SK-N-SH (cell line): Measurements from ENCODE around the gene NPIPB12. TPM values are rescaled to one million over a fixed set of nuclear protein-coding genes. Genes with fewer than 3 reads are reported as not detected.
"Not testable (repeated sequence)": the region's sequence is repeated elsewhere in the genome, so short reads cannot be mapped to it uniquely, and the experiment has no call there.

Experiments used
- CTCF ChIA-PET: fragments of 300-600, 350-600 bp; formaldehyde crosslinking; extraction: SDS; loops from one replicate; lab custom pipeline; 2021; lab: Yijun Ruan, JAX
- POLR2A ChIA-PET: fragments of 350-600 bp; sonication (Branson Sonifier 250); formaldehyde crosslinking; extraction: SDS; loops from one replicate; lab custom pipeline; 2020; ENCODE audit warnings: antibody characterized with exemption, inconsistent platforms; lab: Yijun Ruan, JAX
- DNase-seq: peaks from one replicate; pipeline ENCODE4 v3.0.0; 2012
- H2AFZ ChIP-seq: fragments of 200-600 bp; sonication (generic); 2 replicates; pipeline ENCODE4 v1.8.1; 2016; ENCODE audit warnings: antibody characterized with exemption, mild to moderate bottlenecking, low read depth
- H3F3A ChIP-seq: fragments of 200-600 bp; sonication (generic); replicated peaks from 2 replicates; pipeline ENCODE3; 2016; ENCODE audit warnings: antibody characterized with exemption, mild to moderate bottlenecking; ENCODE audit not compliant: insufficient read depth
- H3K27ac ChIP-seq, 2 experiments: fragments of 200-500 bp in 1 of 2; fragments of 200-600 bp in 1 of 2; sonication (Bioruptor generic) in 1 of 2; sonication (generic), shearing (Covaris generic) in 1 of 2; 2 replicates each; pipeline versions ENCODE4 v1.5.1 to v1.6.1; 2014 to 2016; ENCODE audit warnings: low read depth in 2 of 2, inconsistent platforms in 1 of 2, low read length in 1 of 2, mild to moderate bottlenecking in 1 of 2, mixed read lengths in 1 of 2
- H3K27me3 ChIP-seq: fragments of 200-600 bp; sonication (generic), shearing (Covaris generic); 2 replicates; pipeline ENCODE4 v1.6.1; 2016; ENCODE audit warnings: mixed run types; ENCODE audit not compliant: insufficient read depth
- H3K36me3 ChIP-seq, 2 experiments: fragments of 200-500 bp in 1 of 2; fragments of 200-600 bp in 1 of 2; sonication (Bioruptor generic) in 1 of 2; sonication (generic) in 1 of 2; replicated peaks in 1 of 2; 2 replicates each; pipeline versions ENCODE3 to v1.5.1; 2014 to 2016; ENCODE audit warnings: low read length in 1 of 2, mild to moderate bottlenecking in 1 of 2; ENCODE audit not compliant: insufficient read depth in 2 of 2, control insufficient read depth in 1 of 2
- H3K4me1 ChIP-seq, 2 experiments: fragments of 200-500 bp in 1 of 2; fragments of 200-600 bp in 1 of 2; sonication (Bioruptor generic) in 1 of 2; sonication (generic), shearing (Covaris generic) in 1 of 2; 2 replicates each; pipeline versions ENCODE4 v1.5.1 to v1.6.1; 2014 to 2016; ENCODE audit warnings: low read depth in 1 of 2, low read length in 1 of 2, mixed run types in 1 of 2; ENCODE audit not compliant: insufficient read depth in 2 of 2, control insufficient read depth in 1 of 2
- H3K4me2 ChIP-seq: fragments of 200-600 bp; sonication (generic), shearing (Covaris generic); 2 replicates; pipeline ENCODE4 v1.6.1; 2017; ENCODE audit warnings: mixed run types
- H3K4me3 ChIP-seq, 2 experiments: fragments of 200-500 bp in 1 of 2; fragments of 200-600 bp in 1 of 2; sonication (Bioruptor generic) in 1 of 2; sonication (generic), shearing (Covaris generic) in 1 of 2; 2 replicates each; pipeline versions ENCODE4 v1.5.1 to v1.8.1; 2014 to 2016; ENCODE audit warnings: low read depth in 2 of 2, inconsistent platforms in 1 of 2, low read length in 1 of 2, mild to moderate bottlenecking in 1 of 2, mixed read lengths in 1 of 2, moderate library complexity in 1 of 2
- H3K79me2 ChIP-seq: fragments of 200-600 bp; sonication (generic); 2 replicates; pipeline ENCODE4 v1.8.1; 2017; ENCODE audit warnings: mild to moderate bottlenecking; ENCODE audit not compliant: insufficient read depth
- H3K9ac ChIP-seq: fragments of 200-600 bp; sonication (generic); 2 replicates; pipeline ENCODE4 v1.6.1; 2017; ENCODE audit warnings: mixed run types
- H3K9me2 ChIP-seq: fragments of 200-600 bp; sonication (generic); 2 replicates; pipeline ENCODE4 v1.6.1; 2017; ENCODE audit warnings: mixed run types
- H3K9me3 ChIP-seq: fragments of 200-600 bp; sonication (generic); 2 replicates; pipeline ENCODE4 v1.6.1; 2017; ENCODE audit warnings: mixed run types, mild to moderate bottlenecking, moderate library complexity
- H4K20me1 ChIP-seq: fragments of 200-600 bp; sonication (generic); 2 replicates; pipeline ENCODE4 v1.6.1; 2017; ENCODE audit warnings: mild to moderate bottlenecking, mixed run types; ENCODE audit not compliant: insufficient read depth
- WGBS: methylation state at CpG from one replicate; pipeline ENCODE4 v1.1.6; 2017; ENCODE audit warnings: low lambda C conversion rate; 5-methylcytosine and 5-hydroxymethylcytosine counted together
- polyA plus RNA-seq, 3 experiments: library from polyadenylated mRNA; depleted of rRNA; stranded (reverse); fragments of >200 nt; gene quantifications; 2 replicates each; pipeline ENCODE4 v1.2.3, GENCODE V29; 2012

Gene NPIPB12
- polyA plus RNA-seq (2012; rRNA removed) = 12.7 and 22.5 TPM in 2 replicates
- polyA plus RNA-seq (2012; cell fraction: cytosol; rRNA removed) = 6.2 and 8.0 TPM in 2 replicates
- 162 and 297 TPM in 2 replicates for polyA plus RNA-seq (2012; cell fraction: nucleus; rRNA removed)

DNA sequence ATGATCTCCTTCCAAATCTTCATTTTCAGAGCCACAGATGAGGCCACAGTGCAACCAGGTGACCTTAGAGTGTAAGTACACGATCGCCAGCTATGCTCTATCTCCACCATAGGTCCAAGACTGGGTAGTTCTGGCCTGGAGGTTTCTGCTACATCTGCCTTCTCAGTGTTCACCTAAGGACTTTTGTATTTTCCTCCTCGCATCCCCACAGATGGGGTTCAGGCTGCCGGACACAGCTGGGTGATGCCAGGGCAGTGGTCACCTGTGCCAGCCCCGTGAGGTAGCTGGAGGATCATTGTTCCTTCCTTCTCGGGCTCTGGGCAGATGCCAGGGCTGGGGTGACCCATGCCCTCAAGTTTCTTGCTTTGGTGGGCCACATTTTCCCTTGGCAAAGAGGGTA is at the start of gene NPIPB12:
Gene NPIPB12 (minus strand): TSS at position 101 of the 400 bp plus-strand sequence.
- POLR2A ChIA-PET, H3K4me1 ChIP-seq, H3K9me2 ChIP-seq, H3K4me3 ChIP-seq, CTCF ChIA-PET, H3K79me2 ChIP-seq, H3K9me3 ChIP-seq, DNase-seq, H4K20me1 ChIP-seq, H3K27ac ChIP-seq, H3F3A ChIP-seq, H3K4me2 ChIP-seq, H3K27me3 ChIP-seq, H3K9ac ChIP-seq, H3K36me3 ChIP-seq, H2AFZ ChIP-seq: not testable (repeated sequence)
- no CpG with 5 or more reads among the region's 6 CpGs for WGBS

DNA sequence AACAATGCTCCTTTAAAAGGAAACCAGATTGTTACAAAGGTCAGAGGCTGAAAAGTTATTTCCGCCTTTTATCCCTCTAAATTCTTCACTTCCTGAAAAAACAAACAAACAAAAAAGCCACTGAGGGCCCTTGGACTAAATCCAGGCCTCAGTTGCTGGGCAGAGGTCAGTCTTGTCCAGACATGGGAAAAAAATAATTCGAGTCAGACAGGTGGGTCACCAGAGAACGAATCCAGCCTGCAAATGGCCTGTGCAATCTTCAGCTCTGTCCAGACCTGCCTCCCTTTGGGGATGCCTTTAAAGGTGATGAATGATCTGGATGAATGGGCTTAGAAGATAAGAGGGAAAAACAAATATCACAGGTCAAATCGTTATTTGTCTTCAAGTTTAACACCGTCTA is 15.3 kb upstream of the NPIPB12 start:
- H3K4me2 ChIP-seq, H3K36me3 ChIP-seq, H4K20me1 ChIP-seq, CTCF ChIA-PET, H3K9me2 ChIP-seq, H3K79me2 ChIP-seq, H3K4me1 ChIP-seq, H3K9me3 ChIP-seq, H3K27me3 ChIP-seq, POLR2A ChIA-PET, DNase-seq, H2AFZ ChIP-seq, H3K4me3 ChIP-seq, H3F3A ChIP-seq, H3K9ac ChIP-seq, H3K27ac ChIP-seq: not testable (repeated sequence)
- WGBS = no CpG with 5 or more reads among the region's 5 CpGs

DNA sequence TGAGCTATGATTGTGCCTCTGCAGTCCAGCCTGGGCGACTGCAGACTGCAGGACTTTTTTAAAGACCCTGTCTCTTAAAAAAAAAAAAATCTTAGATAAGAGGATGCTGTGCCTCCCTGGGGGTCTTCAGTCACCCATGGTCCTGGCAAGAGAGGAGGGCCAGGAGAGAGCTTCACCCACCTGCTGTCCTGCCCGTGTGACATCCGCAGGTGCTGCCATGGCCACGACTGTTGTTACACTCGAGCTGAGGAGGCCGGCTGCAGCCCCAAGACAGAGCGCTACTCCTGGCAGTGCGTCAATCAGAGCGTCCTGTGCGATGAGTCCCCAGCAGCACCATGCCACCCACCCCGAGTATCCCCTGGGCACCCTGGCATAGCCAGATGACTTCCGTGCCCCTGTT is 23.9 kb downstream of the NPIPB12 start:
- H3K27me3 ChIP-seq, H3K9ac ChIP-seq, H3F3A ChIP-seq, H3K27ac ChIP-seq, H3K9me3 ChIP-seq, H3K4me1 ChIP-seq, H2AFZ ChIP-seq, CTCF ChIA-PET, H3K9me2 ChIP-seq, DNase-seq, POLR2A ChIA-PET, H3K36me3 ChIP-seq, H3K4me3 ChIP-seq, H3K79me2 ChIP-seq, H3K4me2 ChIP-seq, H4K20me1 ChIP-seq: not testable (repeated sequence)
- WGBS = 71% methylated on average over 5 of the region's 12 CpGs

DNA sequence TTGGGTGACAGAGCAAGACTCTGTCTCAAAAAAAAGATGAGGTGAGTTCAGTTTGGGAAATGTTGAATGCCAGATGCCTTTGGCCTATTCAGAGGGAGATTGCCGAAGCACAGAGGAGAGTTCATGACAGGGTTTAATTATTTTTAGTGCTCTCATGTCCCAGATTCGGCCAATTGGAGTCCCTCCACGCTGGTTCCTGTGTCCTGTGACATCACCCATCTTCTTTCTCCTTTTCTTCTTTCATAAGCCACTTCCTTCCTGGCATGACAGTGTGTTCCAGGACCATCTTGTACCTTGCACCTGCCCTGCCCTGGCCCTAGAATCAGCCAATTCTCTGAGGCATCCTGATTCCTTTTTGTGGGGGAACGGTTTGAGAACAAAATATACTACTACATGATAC is 34.1 kb downstream of the NPIPB12 start:
- H3K4me3 ChIP-seq, H3K27ac ChIP-seq, H3K36me3 ChIP-seq, H3K9ac ChIP-seq, CTCF ChIA-PET, H3F3A ChIP-seq, DNase-seq, H2AFZ ChIP-seq, POLR2A ChIA-PET, H4K20me1 ChIP-seq, H3K27me3 ChIP-seq, H3K4me2 ChIP-seq, H3K9me3 ChIP-seq, H3K79me2 ChIP-seq, H3K9me2 ChIP-seq, H3K4me1 ChIP-seq: not testable (repeated sequence)
- no CpG with 5 or more reads among the region's 4 CpGs for WGBS

DNA sequence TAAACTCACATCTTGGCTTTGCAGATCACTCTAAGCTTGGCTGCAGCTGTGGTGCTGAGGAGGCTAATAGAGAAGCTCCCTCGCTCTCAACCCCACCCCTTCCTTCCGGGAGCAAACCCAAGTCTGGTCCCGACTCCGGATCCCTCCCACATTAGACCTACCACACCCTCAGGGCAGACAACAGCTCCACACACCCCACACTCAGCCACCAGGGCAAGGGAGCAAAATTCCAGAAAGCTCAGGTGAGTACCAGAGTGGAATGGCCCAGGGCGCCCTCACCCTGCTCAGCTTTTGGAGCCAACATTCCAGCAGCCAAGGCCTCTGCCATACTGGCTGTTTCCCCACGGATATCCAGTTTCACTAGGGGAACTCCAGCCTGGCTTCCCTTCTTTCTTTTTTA is 36.5 kb downstream of the NPIPB12 start:
- H4K20me1 ChIP-seq, CTCF ChIA-PET, H3K79me2 ChIP-seq, POLR2A ChIA-PET, H3K36me3 ChIP-seq, H3K9ac ChIP-seq, H3K4me3 ChIP-seq, H3F3A ChIP-seq, H3K9me2 ChIP-seq, H3K27ac ChIP-seq, H3K4me2 ChIP-seq, H2AFZ ChIP-seq, DNase-seq, H3K9me3 ChIP-seq, H3K4me1 ChIP-seq, H3K27me3 ChIP-seq: not testable (repeated sequence)
- WGBS = 75% methylated on average over 6 of the region's 6 CpGs

DNA sequence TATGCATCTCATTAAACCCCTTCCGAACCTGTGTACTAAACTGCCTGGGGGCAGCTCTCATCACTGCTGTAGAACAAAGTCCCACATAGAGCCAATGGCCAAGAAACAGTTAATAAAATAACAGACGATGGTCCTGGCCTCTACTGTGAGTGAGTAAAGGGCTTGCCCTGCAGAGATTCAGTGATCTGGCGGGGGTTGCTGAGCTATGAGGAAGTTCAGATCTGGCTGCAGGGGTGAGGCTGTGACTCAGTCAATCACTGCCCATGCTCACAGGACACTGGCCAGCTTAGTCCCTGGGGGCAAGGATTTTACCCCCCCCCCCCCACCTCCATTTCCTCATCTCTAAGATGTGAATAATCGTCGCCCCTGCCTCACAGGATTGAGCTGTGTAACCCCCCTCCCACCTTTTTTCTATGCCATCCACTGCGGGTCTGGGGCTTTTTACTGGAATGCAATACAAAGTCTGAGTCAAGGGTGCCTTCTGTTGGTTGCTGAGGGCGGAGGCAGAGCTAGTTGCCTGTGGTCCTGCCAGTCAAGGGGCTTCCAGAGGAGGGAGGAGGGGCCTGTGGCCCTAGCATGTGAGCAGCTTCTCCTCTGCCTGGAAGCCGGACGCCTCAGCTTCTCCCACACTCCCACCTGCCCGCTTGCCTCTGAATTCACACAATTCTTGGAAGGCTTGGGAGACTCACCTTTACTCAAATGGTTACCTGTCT is 38.4 kb downstream of the NPIPB12 start:
- H3K9me2 ChIP-seq, H3K9ac ChIP-seq, H3K27me3 ChIP-seq, H4K20me1 ChIP-seq, H3K27ac ChIP-seq, DNase-seq, H3K9me3 ChIP-seq, H3K36me3 ChIP-seq, H3K4me3 ChIP-seq, CTCF ChIA-PET, H3K4me1 ChIP-seq, H2AFZ ChIP-seq, H3K79me2 ChIP-seq, POLR2A ChIA-PET, H3K4me2 ChIP-seq, H3F3A ChIP-seq: not testable (repeated sequence)
- WGBS = no CpG with 5 or more reads among the region's 10 CpGs
